T-cell (primary cell): ENCODE results near the gene DPP6. TPM values are rescaled to one million over a fixed set of nuclear protein-coding genes. Genes with fewer than 3 reads are reported as not detected.

Source experiments
- ATAC-seq, 4 experiments: fragments of 200-7000 bp in 3 of 4; fragments of 150-1000 bp in 1 of 4; cut with Tn5 transposase; replicated peaks in 1 of 4; 1 replicate in 3 of 4; 2 replicates in 1 of 4; pipeline ENCODE4 v1.10.0; 2021; ENCODE audit warnings: moderate library complexity in 3 of 4, mild to moderate bottlenecking in 2 of 4, moderate number of reproducible peaks in 1 of 4
- CTCF ChIA-PET, 2 donors: fragments of 300-600 bp; sonication (Branson Sonifier 250); formaldehyde crosslinking; loops; one replicate each; lab custom pipeline; 2022; ENCODE audit warnings: antibody characterized with exemption in 2 of 2; lab: Charles Lee
- POLR2A ChIA-PET, 2 donors: fragments of 300-600 bp; sonication (Branson Sonifier 250); formaldehyde crosslinking; loops; one replicate each; lab custom pipeline; 2022; ENCODE audit warnings: antibody characterized with exemption in 2 of 2; lab: Charles Lee
- DNase-seq, 35 experiments: peaks; one replicate each; pipeline versions ENCODE4 v3.0.0 to v3.0.0-alpha.2; 2013 to 2023
- H3K27ac ChIP-seq: one replicate; pipeline ENCODE4 v1.5.1; 2013; ENCODE audit warnings: low read length
- H3K27me3 ChIP-seq, 2 experiments: replicated peaks in 1 of 2; 1 replicate in 1 of 2; 2 replicates in 1 of 2; pipeline versions ENCODE4 v1.6.1 to v1.7.0; 2013; ENCODE audit warnings: low read length in 1 of 2, mixed read lengths in 1 of 2; ENCODE audit not compliant: control insufficient read depth in 2 of 2, insufficient read depth in 2 of 2; ENCODE audit errors: extremely low read depth in 1 of 2
- H3K36me3 ChIP-seq, 2 donors: 1 replicate in 1 of 2; 2 replicates in 1 of 2; pipeline versions ENCODE4 v1.6.1 to v1.7.0; 2013; ENCODE audit warnings: low read length in 1 of 2; ENCODE audit not compliant: control insufficient read depth in 2 of 2, insufficient read depth in 1 of 2; ENCODE audit errors: extremely low read depth in 1 of 2
- H3K4me1 ChIP-seq, 2 experiments: 1 replicate in 1 of 2; 2 replicates in 1 of 2; pipeline versions ENCODE4 v1.6.1 to v1.7.0; 2013; ENCODE audit warnings: low read length in 2 of 2, mixed read lengths in 1 of 2; ENCODE audit not compliant: insufficient read depth in 2 of 2, control insufficient read depth in 1 of 2; ENCODE audit errors: extremely low read depth in 1 of 2
- H3K4me3 ChIP-seq, 2 donors: 1 replicate in 1 of 2; 2 replicates in 1 of 2; pipeline versions ENCODE4 v1.5.1 to v1.7.0; 2013; ENCODE audit warnings: mild to moderate bottlenecking in 2 of 2, low read length in 1 of 2, moderate library complexity in 1 of 2; ENCODE audit not compliant: control insufficient read depth in 1 of 2; ENCODE audit errors: extremely low read depth in 1 of 2
- H3K9me3 ChIP-seq: 2 replicates; pipeline ENCODE4 v1.7.0; 2013
- H3K27ac Mint-ChIP-seq, 2 donors: one replicate each; pipeline ENCODE4 v1.8.0; 2020 to 2021; ENCODE audit warnings: mild to moderate bottlenecking in 2 of 2, mixed read lengths in 2 of 2
- H3K27me3 Mint-ChIP-seq, 2 donors: one replicate each; pipeline ENCODE4 v1.8.0; 2021 to 2022; ENCODE audit warnings: mixed read lengths in 2 of 2
- H3K36me3 Mint-ChIP-seq: one replicate; pipeline ENCODE4 v1.8.0; 2021; ENCODE audit warnings: mixed read lengths
- H3K4me1 Mint-ChIP-seq, 3 donors: one replicate each; pipeline ENCODE4 v1.8.0; 2020 to 2022; ENCODE audit warnings: mixed read lengths in 3 of 3, mild to moderate bottlenecking in 1 of 3
- H3K4me3 Mint-ChIP-seq, 3 donors: one replicate each; pipeline ENCODE4 v1.8.0; 2020 to 2022; ENCODE audit warnings: mild to moderate bottlenecking in 3 of 3, mixed read lengths in 3 of 3, moderate library complexity in 3 of 3
- H3K9me3 Mint-ChIP-seq, 3 donors: one replicate each; pipeline ENCODE4 v1.8.0; 2020 to 2022; ENCODE audit warnings: mixed read lengths in 3 of 3
- WGBS: methylation state at CpG from one replicate; pipeline ENCODE4 v1.1.5; 2013; ENCODE audit warnings: missing lambda C conversion rate; ENCODE audit not compliant: insufficient coverage; 5-methylcytosine and 5-hydroxymethylcytosine counted together
- total RNA-seq, 35 experiments: library from RNA in 6 of 35; stranded (reverse) in 6 of 35; fragments of 120-200 nt in 1 of 35; gene quantifications; one replicate each; pipeline versions ENCODE4 v1.2.1 to v1.2.4 and lab custom pipeline; 2013 to 2026

DPP6 gene
- total RNA-seq, 5 donors from 2014 or later (not counting 1 experiment from before 2014, with no cell fraction given) = not detected

DNA sequence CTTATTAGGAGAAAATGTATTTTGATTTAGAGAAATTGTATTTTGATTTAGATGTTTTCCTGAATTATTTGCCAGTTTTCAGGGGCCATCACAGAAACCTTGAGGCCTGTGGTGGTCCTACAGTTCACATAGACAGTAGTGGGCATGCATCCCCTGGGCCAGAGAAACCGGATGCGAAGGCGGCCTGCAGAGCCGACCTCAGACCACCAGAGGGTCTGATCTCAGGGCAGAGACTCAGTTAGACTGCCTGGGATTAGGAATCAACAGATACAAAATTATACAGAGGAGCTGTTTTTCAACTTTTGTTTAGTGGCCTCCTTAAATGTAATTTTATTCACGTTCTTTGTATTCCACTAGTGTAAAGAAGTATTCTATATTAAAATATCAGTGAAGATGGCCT, 792.3 kb downstream of the DPP6 start:
- H3K36me3 ChIP-seq = no peaks in the 10 kb centered on the region
- Mint-ChIP-seq H3K4me1 (no peaks in the 10 kb centered on the region), H3K36me3 (no peaks in the 10 kb centered on the region), H3K27ac (no peak overlapping the region), H3K27me3 (peaks cover 11 to 36% of the 10 kb centered on the region in 2 donors), H3K4me3 (no peak overlapping the region), H3K9me3 (peaks cover 0 to 3% (median 2%) of the 10 kb centered on the region in 3 donors)
- H3K9me3 ChIP-seq = no peaks in the 10 kb centered on the region
- POLR2A ChIA-PET = no interaction called here
- H3K4me3 ChIP-seq = no peak overlapping the region
- CTCF ChIA-PET = interaction anchor here in 1 of 2 donors (0.6 kb wide), 1 partner anchor 272 kb away, joined by 3 read pairs; no protein-coding TSS in a partner anchor
- H3K27ac ChIP-seq = no peak overlapping the region
- peaks cover 2 to 3% of the 10 kb centered on the region in 2 experiments for H3K27me3 ChIP-seq
- DNase-seq = no peak
- WGBS = 80% methylated on average over 2 of the region's 5 CpGs
- no peak for ATAC-seq
- H3K4me1 ChIP-seq = no peaks in the 10 kb centered on the region

GRCh38 chr7:154844955-154845354, 792.8 kb downstream of the DPP6 start:
- H3K4me1 ChIP-seq = no peaks in the 10 kb centered on the region
- Mint-ChIP-seq H3K4me3 (no peak overlapping the region), H3K9me3 (peaks cover 0 to 5% (median 3%) of the 10 kb centered on the region in 3 donors), H3K27me3 (peaks cover 7 to 34% of the 10 kb centered on the region in 2 donors), H3K36me3 (no peaks in the 10 kb centered on the region), H3K4me1 (no peaks in the 10 kb centered on the region), H3K27ac (no peak overlapping the region)
- ChIA-PET POLR2A (no interaction called here), CTCF (interaction anchor here in 1 of 2 donors (0.6 kb wide), 1 partner anchor 272 kb away, joined by 3 read pairs; no protein-coding TSS in a partner anchor)
- no peak for ATAC-seq
- peaks cover 2 to 3% of the 10 kb centered on the region in 2 experiments for H3K27me3 ChIP-seq
- no peak for DNase-seq
- no CpG with 5 or more reads among the region's 5 CpGs for WGBS
- no peaks in the 10 kb centered on the region for H3K36me3 ChIP-seq
- no peak overlapping the region for H3K4me3 ChIP-seq
- no peak overlapping the region for H3K27ac ChIP-seq
- H3K9me3 ChIP-seq = no peaks in the 10 kb centered on the region

GRCh38 chr7:154848464-154848863, 796.3 kb downstream of the DPP6 start:
- H3K27me3 ChIP-seq = peaks cover 0 to 5% of the 10 kb centered on the region in 2 experiments
- H3K9me3 ChIP-seq = no peaks in the 10 kb centered on the region
- H3K4me1 ChIP-seq = no peaks in the 10 kb centered on the region
- CTCF ChIA-PET = no interaction called here
- H3K36me3 Mint-ChIP-seq = no peaks in the 10 kb centered on the region
- no peak overlapping the region for H3K4me3 Mint-ChIP-seq
- H3K27me3 Mint-ChIP-seq = peaks cover 7 to 26% of the 10 kb centered on the region in 2 donors
- H3K27ac ChIP-seq = no peak overlapping the region
- no peaks in the 10 kb centered on the region for H3K36me3 ChIP-seq
- H3K27ac Mint-ChIP-seq = no peak overlapping the region
- POLR2A ChIA-PET = no interaction called here
- H3K9me3 Mint-ChIP-seq = peaks cover 0 to 8% (median 5%) of the 10 kb centered on the region in 3 donors
- H3K4me1 Mint-ChIP-seq = no peaks in the 10 kb centered on the region
- H3K4me3 ChIP-seq = no peak overlapping the region
- DNase-seq (no peak), ATAC-seq (no peak)
- 71% methylated on average over 1 of the region's 2 CpGs for whole genome bisulfite sequencing

DNA sequence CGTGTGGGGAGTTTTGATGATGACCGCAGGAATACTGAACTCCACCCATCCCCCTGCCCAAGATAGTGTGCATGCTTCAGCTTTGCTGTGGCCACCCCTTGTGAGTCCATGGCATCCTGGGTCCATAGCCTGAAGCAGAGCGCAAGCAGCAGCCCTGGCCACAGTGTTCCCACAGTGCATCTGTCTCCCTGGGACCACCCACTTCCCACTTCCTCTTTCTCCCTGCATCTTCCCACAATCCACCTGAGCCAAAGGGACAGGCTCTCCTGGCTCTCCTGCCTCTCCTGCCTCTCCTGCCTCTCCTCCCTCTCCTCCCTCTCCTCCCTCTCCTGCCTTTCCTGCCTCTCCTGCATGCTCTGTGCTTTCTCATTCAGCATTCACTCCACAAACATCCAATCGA, 800.0 kb downstream of the DPP6 start:
- Histone ChIP-seq H3K36me3 (no peaks in the 10 kb centered on the region), H3K4me1 (no peaks in the 10 kb centered on the region), H3K27me3 (peaks cover 0 to 8% of the 10 kb centered on the region in 2 experiments), H3K9me3 (no peaks in the 10 kb centered on the region), H3K4me3 (no peak overlapping the region), H3K27ac (no peak overlapping the region)
- ChIA-PET POLR2A (no interaction called here), CTCF (no interaction called here)
- peaks cover 0 to 8% (median 5%) of the 10 kb centered on the region in 3 donors for H3K9me3 Mint-ChIP-seq
- H3K4me1 Mint-ChIP-seq = no peaks in the 10 kb centered on the region
- H3K27ac Mint-ChIP-seq = no peak overlapping the region
- DNase-seq (no peak), ATAC-seq (no peak)
- peaks cover 6 to 21% of the 10 kb centered on the region in 2 donors for H3K27me3 Mint-ChIP-seq
- no peaks in the 10 kb centered on the region for H3K36me3 Mint-ChIP-seq
- WGBS = 96% methylated on average over 3 of the region's 4 CpGs
- no peak overlapping the region for H3K4me3 Mint-ChIP-seq

DNA sequence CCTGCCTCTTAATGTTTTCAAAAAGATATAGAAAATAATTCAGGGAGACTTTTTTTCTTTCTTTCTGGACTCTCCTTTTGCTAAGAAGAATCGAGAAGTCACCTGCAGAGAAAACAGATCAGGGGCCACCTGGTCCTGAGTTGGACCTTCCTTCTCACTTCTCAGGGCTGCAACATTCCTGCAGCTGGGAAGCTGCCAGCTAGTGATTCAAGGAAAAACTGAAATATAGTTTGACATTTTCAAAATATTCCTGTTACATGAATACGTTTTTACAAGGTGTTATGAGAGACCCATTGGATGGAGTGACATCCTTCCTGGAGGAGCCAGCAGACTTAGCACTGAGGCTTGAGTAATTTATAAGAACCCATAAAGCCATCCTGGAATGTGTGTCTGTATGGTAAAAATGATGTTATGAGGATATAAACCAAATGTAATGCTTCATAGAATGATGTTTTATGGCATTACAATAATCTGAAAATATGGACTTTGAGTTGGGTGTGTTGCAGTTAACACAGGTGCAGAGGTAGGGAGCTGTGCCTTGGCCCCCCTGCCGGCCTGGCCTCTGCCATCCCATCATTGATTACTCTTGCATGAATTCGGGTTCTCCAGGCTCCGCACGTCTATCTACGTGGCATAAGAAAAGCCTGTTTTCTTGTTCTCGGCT, 801.0 kb downstream of the DPP6 start:
- ChIA-PET CTCF (no interaction called here), POLR2A (no interaction called here)
- 84% methylated on average over 6 of the region's 8 CpGs for WGBS
- Histone ChIP-seq H3K27me3 (peaks cover 0 to 8% of the 10 kb centered on the region in 2 experiments), H3K4me1 (no peaks in the 10 kb centered on the region), H3K9me3 (no peaks in the 10 kb centered on the region), H3K27ac (no peak overlapping the region), H3K36me3 (no peaks in the 10 kb centered on the region), H3K4me3 (no peak overlapping the region)
- Mint-ChIP-seq H3K4me3 (no peak overlapping the region), H3K4me1 (no peaks in the 10 kb centered on the region), H3K27ac (no peak overlapping the region), H3K27me3 (peaks cover 6 to 14% of the 10 kb centered on the region in 2 donors), H3K36me3 (no peaks in the 10 kb centered on the region), H3K9me3 (peaks cover 0 to 5% (median 5%) of the 10 kb centered on the region in 3 donors)
- ATAC-seq = no peak
- DNase-seq = no peak

DNA sequence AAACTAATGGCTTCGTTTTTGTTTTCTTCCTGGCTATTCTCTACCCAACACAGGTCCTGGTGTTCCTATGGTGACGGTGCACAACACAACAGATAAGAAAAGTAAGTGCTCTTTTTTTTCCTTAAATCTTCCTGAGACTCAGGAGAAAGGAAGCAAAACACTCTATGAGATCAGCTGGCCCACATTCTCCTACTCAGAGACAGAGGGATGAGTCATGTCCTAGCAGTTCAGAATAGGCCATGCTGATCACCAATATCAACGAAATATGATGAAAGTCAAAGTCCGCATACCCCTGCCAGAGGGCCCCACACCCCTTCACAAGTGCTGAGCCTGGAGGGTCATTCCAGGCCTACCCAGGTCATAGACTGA, 801.5 kb downstream of the DPP6 start:
- POLR2A ChIA-PET = no interaction called here

More for the DNA sequence above, 801.5 kb downstream of the DPP6 start:
- no peak overlapping the region for H3K4me3 ChIP-seq
- ATAC-seq (no peak), DNase-seq (no peak)
- H3K27me3 ChIP-seq = peaks cover 0 to 8% of the 10 kb centered on the region in 2 experiments
- CTCF ChIA-PET = no interaction called here
- 90% methylated on average over 3 of the region's 4 CpGs for WGBS
- H3K36me3 ChIP-seq = no peaks in the 10 kb centered on the region
- Mint-ChIP-seq H3K27me3 (peaks cover 6 to 13% of the 10 kb centered on the region in 2 donors), H3K4me1 (no peaks in the 10 kb centered on the region), H3K36me3 (no peaks in the 10 kb centered on the region), H3K4me3 (no peak overlapping the region), H3K9me3 (peaks cover 0 to 5% (median 5%) of the 10 kb centered on the region in 3 donors), H3K27ac (no peak overlapping the region)
- H3K4me1 ChIP-seq = no peaks in the 10 kb centered on the region
- H3K27ac ChIP-seq = no peak overlapping the region
- H3K9me3 ChIP-seq = no peaks in the 10 kb centered on the region
